ENCODE measurements around the gene BRD3OS. TPM values are rescaled to one million over a fixed set of nuclear protein-coding genes. Genes with fewer than 3 reads are reported as not detected.

Gene BRD3OS
- total and polyA plus RNA-seq, 2 donors (not counting 1 experiment from before 2014, with no cell fraction given) = 12.4 to 19.4 TPM

- H3K9ac ChIP-seq (ENCODE audit: insufficient read depth, low read length) = no peak overlapping the region
- TF ChIP-seq CTCF (conservative IDR thresholded peaks at IDR 0.05 in 1 of 2, IDR thresholded peaks at IDR 0.05 in 1 of 2; ENCODE audit: low read depth in 1 of 2, low read length in 2 of 2) = no peak
- no peak overlapping the region for H3K4me2 ChIP-seq (ENCODE audit: extremely low read depth, insufficient read depth, low read length)
- no peaks in the 10 kb centered on the region for H3K9me3 ChIP-seq (ENCODE audit: control insufficient read depth, insufficient read depth, low read depth, low read length)
- H4K20me1 ChIP-seq (ENCODE audit: control insufficient read depth, extremely low read depth, insufficient read depth, low read length) = no peaks in the 10 kb centered on the region
- H3K36me3 ChIP-seq (ENCODE audit: control insufficient read depth, insufficient read depth, low read length) = no peaks in the 10 kb centered on the region
- H3K27ac ChIP-seq (ENCODE audit: insufficient read depth, low read length) = no peak overlapping the region
- no peak for DNase-seq (ENCODE audit: low read depth in 2 of 2)
- peaks cover 50% of the 10 kb centered on the region for H3K79me2 ChIP-seq (ENCODE audit: control insufficient read depth, insufficient read depth, low read length)
- H3K27me3 ChIP-seq (ENCODE audit: control insufficient read depth, insufficient read depth, low read length) = no peaks in the 10 kb centered on the region
- peaks cover 10% of the 10 kb centered on the region for H3K4me1 ChIP-seq (ENCODE audit: control insufficient read depth, extremely low read depth, insufficient read depth, low read length)
- no peak overlapping the region for H2AFZ ChIP-seq (ENCODE audit: low read length)
- H3K4me3 ChIP-seq (replicated peaks in 1 of 4; ENCODE audit: control extremely low read depth in 1 of 4, insufficient read depth in 1 of 4, low read depth in 3 of 4, low read length in 4 of 4) = no peak overlapping the region
Measured at GRCh38 chr9:134057307-134057657, 32.0 kb downstream of the BRD3OS start.

GRCh38 chr9:134057751-134058701 is 32.7 kb downstream of the BRD3OS start:
- Histone ChIP-seq H3K4me1 (ENCODE audit: control insufficient read depth, extremely low read depth, insufficient read depth, low read length) (peaks cover 10% of the 10 kb centered on the region), H2AFZ (ENCODE audit: low read length) (no peak overlapping the region), H3K9ac (ENCODE audit: insufficient read depth, low read length) (no peak overlapping the region), H4K20me1 (ENCODE audit: control insufficient read depth, extremely low read depth, insufficient read depth, low read length) (no peaks in the 10 kb centered on the region), H3K27ac (ENCODE audit: insufficient read depth, low read length) (no peak overlapping the region), H3K4me2 (ENCODE audit: extremely low read depth, insufficient read depth, low read length) (no peak overlapping the region), H3K27me3 (ENCODE audit: control insufficient read depth, insufficient read depth, low read length) (no peaks in the 10 kb centered on the region), H3K4me3 (replicated peaks in 1 of 4; ENCODE audit: control extremely low read depth in 1 of 4, insufficient read depth in 1 of 4, low read depth in 3 of 4, low read length in 4 of 4) (no peak overlapping the region), H3K79me2 (ENCODE audit: control insufficient read depth, insufficient read depth, low read length) (peaks cover 58% of the 10 kb centered on the region), H3K36me3 (ENCODE audit: control insufficient read depth, insufficient read depth, low read length) (no peaks in the 10 kb centered on the region), H3K9me3 (ENCODE audit: control insufficient read depth, insufficient read depth, low read depth, low read length) (no peaks in the 10 kb centered on the region)
- DNase-seq (ENCODE audit: low read depth in 2 of 2) = no peak
- no peak for TF ChIP-seq EZH2 (IDR thresholded peaks at IDR 0.05; ENCODE audit: low read length, missing control alignments)
- TF ChIP-seq CTCF (conservative IDR thresholded peaks at IDR 0.05 in 1 of 2, IDR thresholded peaks at IDR 0.05 in 1 of 2; ENCODE audit: low read depth in 1 of 2, low read length in 2 of 2) = no peak

GRCh38 chr9:134058716-134059115 is 33.4 kb downstream of the BRD3OS start:
- Histone ChIP-seq H3K9ac (ENCODE audit: insufficient read depth, low read length) (no peak overlapping the region), H3K27ac (ENCODE audit: insufficient read depth, low read length) (no peak overlapping the region), H4K20me1 (ENCODE audit: control insufficient read depth, extremely low read depth, insufficient read depth, low read length) (no peaks in the 10 kb centered on the region), H3K4me3 (replicated peaks in 1 of 4; ENCODE audit: control extremely low read depth in 1 of 4, insufficient read depth in 1 of 4, low read depth in 3 of 4, low read length in 4 of 4) (no peak overlapping the region), H3K4me1 (ENCODE audit: control insufficient read depth, extremely low read depth, insufficient read depth, low read length) (peaks cover 10% of the 10 kb centered on the region), H2AFZ (ENCODE audit: low read length) (no peak overlapping the region), H3K36me3 (ENCODE audit: control insufficient read depth, insufficient read depth, low read length) (no peaks in the 10 kb centered on the region), H3K27me3 (ENCODE audit: control insufficient read depth, insufficient read depth, low read length) (no peaks in the 10 kb centered on the region), H3K4me2 (ENCODE audit: extremely low read depth, insufficient read depth, low read length) (no peak overlapping the region), H3K79me2 (ENCODE audit: control insufficient read depth, insufficient read depth, low read length) (peaks cover 65% of the 10 kb centered on the region), H3K9me3 (ENCODE audit: control insufficient read depth, insufficient read depth, low read depth, low read length) (no peaks in the 10 kb centered on the region)
- no peak for TF ChIP-seq EZH2 (IDR thresholded peaks at IDR 0.05; ENCODE audit: low read length, missing control alignments)
- TF ChIP-seq CTCF (conservative IDR thresholded peaks at IDR 0.05 in 1 of 2, IDR thresholded peaks at IDR 0.05 in 1 of 2; ENCODE audit: low read depth in 1 of 2, low read length in 2 of 2) = peak in 1 of 2 donors; percentile 7
- peak in 1 of 2 donors; percentile 44 for DNase-seq (ENCODE audit: low read depth in 2 of 2)
